ENCODE measurements around the gene GLCE. TPM values are rescaled to one million over a fixed set of nuclear protein-coding genes. Genes with fewer than 3 reads are reported as not detected.

GLCE gene
- total RNA-seq, 1 experiment from 2014 or later, result 12.5 TPM

- TF ChIP-seq, protein P1, sequence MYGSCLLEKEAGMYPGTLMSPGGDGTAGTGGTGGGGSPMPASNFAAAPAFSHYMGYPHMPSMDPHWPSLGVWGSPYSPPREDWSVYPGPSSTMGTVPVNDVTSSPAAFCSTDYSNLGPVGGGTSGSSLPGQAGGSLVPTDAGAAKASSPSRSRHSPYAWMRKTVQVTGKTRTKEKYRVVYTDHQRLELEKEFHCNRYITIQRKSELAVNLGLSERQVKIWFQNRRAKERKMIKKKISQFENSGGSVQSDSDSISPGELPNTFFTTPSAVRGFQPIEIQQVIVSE (CRISPR knock-in tag; IDR thresholded peaks at IDR 0.05; ENCODE audit: borderline replicate concordance), result no peak
- TF ChIP-seq HMGXB4 (CRISPR knock-in tag; IDR thresholded peaks at IDR 0.05) (no peak), CBFB (CRISPR knock-in tag; IDR thresholded peaks at IDR 0.05; ENCODE audit: low read depth) (no peak), NR2C2 (CRISPR knock-in tag; IDR thresholded peaks at IDR 0.05) (no peak)
- TF ChIP-seq, protein P2, sequence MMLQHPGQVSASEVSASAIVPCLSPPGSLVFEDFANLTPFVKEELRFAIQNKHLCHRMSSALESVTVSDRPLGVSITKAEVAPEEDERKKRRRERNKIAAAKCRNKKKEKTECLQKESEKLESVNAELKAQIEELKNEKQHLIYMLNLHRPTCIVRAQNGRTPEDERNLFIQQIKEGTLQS (CRISPR knock-in tag; conservative IDR thresholded peaks at IDR 0.05), result no peak
Measured at GRCh38 chr15:69114331-69114928, 46.0 kb upstream of the GLCE start (continued).

DNA sequence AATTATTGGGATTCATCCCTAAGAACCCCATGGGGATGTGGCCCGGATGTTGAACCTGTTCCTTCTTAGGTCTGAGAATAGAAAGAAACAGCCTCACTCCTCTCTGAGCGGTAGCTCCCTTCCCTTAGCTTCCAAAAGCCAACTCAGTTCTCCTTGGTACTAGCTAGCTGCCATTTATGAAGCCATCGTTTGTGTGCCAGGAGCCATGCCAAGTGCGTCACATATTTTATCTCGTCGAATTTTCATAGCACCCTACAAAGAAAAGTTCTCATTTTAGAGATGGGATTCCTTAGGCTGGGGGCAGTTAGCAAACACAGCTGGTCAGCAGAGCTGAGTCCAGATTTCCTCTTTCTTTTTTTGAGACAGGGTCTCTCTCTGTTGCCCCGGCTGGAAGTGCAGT, 45.4 kb upstream of the GLCE start:
- DNase-seq (ENCODE audit: low spot score) (no peak), ATAC-seq (no peak)
- peaks cover 77% of the 10 kb centered on the region for H3K27me3 Mint-ChIP-seq (ENCODE audit: low read depth)
- TF ChIP-seq ZNF263 (CRISPR knock-in tag; IDR thresholded peaks at IDR 0.05; ENCODE audit: low read depth) (no peak), GABPB1 (CRISPR knock-in tag; IDR thresholded peaks at IDR 0.05) (no peak), SP1 (CRISPR knock-in tag; conservative IDR thresholded peaks at IDR 0.05) (no peak), ESRRA (CRISPR knock-in tag; IDR thresholded peaks at IDR 0.05; ENCODE audit: borderline replicate concordance) (no peak), HMGXB4 (CRISPR knock-in tag; IDR thresholded peaks at IDR 0.05) (no peak), ZSCAN18 (CRISPR knock-in tag; IDR thresholded peaks at IDR 0.05) (no peak), ZBTB43 (CRISPR knock-in tag; IDR thresholded peaks at IDR 0.05) (no peak), E2F1 (CRISPR knock-in tag; IDR thresholded peaks at IDR 0.05) (no peak), KAT7 (CRISPR knock-in tag; IDR thresholded peaks at IDR 0.05; ENCODE audit: borderline replicate concordance) (no peak), GRHL2 (CRISPR knock-in tag; IDR thresholded peaks at IDR 0.05; ENCODE audit: insufficient replicate concordance, severe bottlenecking) (no peak), ZNF232 (CRISPR knock-in tag; IDR thresholded peaks at IDR 0.05) (no peak), ZNF121 (CRISPR knock-in tag; IDR thresholded peaks at IDR 0.05) (no peak), JAZF1 (CRISPR knock-in tag; IDR thresholded peaks at IDR 0.05) (no peak), ZNF396 (CRISPR knock-in tag; IDR thresholded peaks at IDR 0.05; ENCODE audit: borderline replicate concordance) (no peak), ZNF219 (CRISPR knock-in tag; IDR thresholded peaks at IDR 0.05; ENCODE audit: borderline replicate concordance) (no peak)
- TF ChIP-seq, protein P3, sequence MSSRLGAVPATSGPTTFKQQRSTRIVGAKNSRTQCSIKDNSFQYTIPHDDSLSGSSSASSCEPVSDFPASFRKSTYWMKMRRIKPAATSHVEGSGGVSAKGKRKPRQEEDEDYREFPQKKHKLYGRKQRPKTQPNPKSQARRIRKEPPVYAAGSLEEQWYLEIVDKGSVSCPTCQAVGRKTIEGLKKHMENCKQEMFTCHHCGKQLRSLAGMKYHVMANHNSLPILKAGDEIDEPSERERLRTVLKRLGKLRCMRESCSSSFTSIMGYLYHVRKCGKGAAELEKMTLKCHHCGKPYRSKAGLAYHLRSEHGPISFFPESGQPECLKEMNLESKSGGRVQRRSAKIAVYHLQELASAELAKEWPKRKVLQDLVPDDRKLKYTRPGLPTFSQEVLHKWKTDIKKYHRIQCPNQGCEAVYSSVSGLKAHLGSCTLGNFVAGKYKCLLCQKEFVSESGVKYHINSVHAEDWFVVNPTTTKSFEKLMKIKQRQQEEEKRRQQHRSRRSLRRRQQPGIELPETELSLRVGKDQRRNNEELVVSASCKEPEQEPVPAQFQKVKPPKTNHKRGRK (CRISPR knock-in tag; IDR thresholded peaks at IDR 0.05; ENCODE audit: borderline replicate concordance), result no peak
- TF ChIP-seq, protein P4, sequence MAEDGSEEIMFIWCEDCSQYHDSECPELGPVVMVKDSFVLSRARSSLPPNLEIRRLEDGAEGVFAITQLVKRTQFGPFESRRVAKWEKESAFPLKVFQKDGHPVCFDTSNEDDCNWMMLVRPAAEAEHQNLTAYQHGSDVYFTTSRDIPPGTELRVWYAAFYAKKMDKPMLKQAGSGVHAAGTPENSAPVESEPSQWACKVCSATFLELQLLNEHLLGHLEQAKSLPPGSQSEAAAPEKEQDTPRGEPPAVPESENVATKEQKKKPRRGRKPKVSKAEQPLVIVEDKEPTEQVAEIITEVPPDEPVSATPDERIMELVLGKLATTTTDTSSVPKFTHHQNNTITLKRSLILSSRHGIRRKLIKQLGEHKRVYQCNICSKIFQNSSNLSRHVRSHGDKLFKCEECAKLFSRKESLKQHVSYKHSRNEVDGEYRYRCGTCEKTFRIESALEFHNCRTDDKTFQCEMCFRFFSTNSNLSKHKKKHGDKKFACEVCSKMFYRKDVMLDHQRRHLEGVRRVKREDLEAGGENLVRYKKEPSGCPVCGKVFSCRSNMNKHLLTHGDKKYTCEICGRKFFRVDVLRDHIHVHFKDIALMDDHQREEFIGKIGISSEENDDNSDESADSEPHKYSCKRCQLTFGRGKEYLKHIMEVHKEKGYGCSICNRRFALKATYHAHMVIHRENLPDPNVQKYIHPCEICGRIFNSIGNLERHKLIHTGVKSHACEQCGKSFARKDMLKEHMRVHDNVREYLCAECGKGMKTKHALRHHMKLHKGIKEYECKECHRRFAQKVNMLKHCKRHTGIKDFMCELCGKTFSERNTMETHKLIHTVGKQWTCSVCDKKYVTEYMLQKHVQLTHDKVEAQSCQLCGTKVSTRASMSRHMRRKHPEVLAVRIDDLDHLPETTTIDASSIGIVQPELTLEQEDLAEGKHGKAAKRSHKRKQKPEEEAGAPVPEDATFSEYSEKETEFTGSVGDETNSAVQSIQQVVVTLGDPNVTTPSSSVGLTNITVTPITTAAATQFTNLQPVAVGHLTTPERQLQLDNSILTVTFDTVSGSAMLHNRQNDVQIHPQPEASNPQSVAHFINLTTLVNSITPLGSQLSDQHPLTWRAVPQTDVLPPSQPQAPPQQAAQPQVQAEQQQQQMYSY (CRISPR knock-in tag; IDR thresholded peaks at IDR 0.05), result no peak
- H3K27ac Mint-ChIP-seq, result no peak overlapping the region
- H3K36me3 Mint-ChIP-seq, result no peaks in the 10 kb centered on the region
- ChIA-PET POLR2A (no interaction called here), CTCF (no interaction called here)
- no peaks in the 10 kb centered on the region for H3K9me3 Mint-ChIP-seq
- H3K4me1 Mint-ChIP-seq, result peaks cover 59% of the 10 kb centered on the region
- H3K4me3 Mint-ChIP-seq, result no peak overlapping the region

All from WTC11 (cell line).